SU-DHL-6 (cell line): ENCODE measurements around the gene PXMP4.

ENCODE experiments used
- H2AFZ ChIP-seq: fragments of 200-600 bp; sonication (generic); 2 replicates; pipeline ENCODE4 v1.6.1; 2014; ENCODE audit warnings: low read depth, mild to moderate bottlenecking, moderate library complexity, mixed read lengths, antibody characterized with exemption, low read length; ENCODE audit not compliant: severe bottlenecking
- H3F3A ChIP-seq: fragments of 200-600 bp; shearing (Covaris generic); 2 replicates; pipeline ENCODE4 v1.6.0; 2016; ENCODE audit warnings: antibody characterized with exemption, mild to moderate bottlenecking; ENCODE audit not compliant: insufficient read depth
- H3K27ac ChIP-seq: fragments of 200-600 bp; sonication (generic); 2 replicates; pipeline ENCODE4 v1.5.1; 2016; ENCODE audit warnings: low read depth, mild to moderate bottlenecking, low read length, moderate library complexity, mixed read lengths
- H3K27me3 ChIP-seq: fragments of 200-600 bp; sonication (generic), shearing (Covaris generic); 2 replicates; pipeline ENCODE4 v1.6.0; 2014; ENCODE audit warnings: mild to moderate bottlenecking, low read length
- H3K36me3 ChIP-seq: fragments of 200-600 bp; sonication (generic); 2 replicates; pipeline ENCODE4 v1.6.1; 2014; ENCODE audit warnings: mild to moderate bottlenecking, low read length, mixed read lengths
- H3K4me2 ChIP-seq: fragments of 300-600, 200-600 bp; shearing (Covaris generic), sonication (generic); 2 replicates; pipeline ENCODE4 v1.6.0; 2014; ENCODE audit warnings: low read length, low read depth, mild to moderate bottlenecking; ENCODE audit not compliant: poor library complexity, severe bottlenecking
- H3K4me3 ChIP-seq: fragments of 200-600 bp; sonication (generic); 2 replicates; pipeline ENCODE4 v1.5.1; 2014; ENCODE audit warnings: antibody characterized with exemption, low read length, mild to moderate bottlenecking, mixed read lengths; ENCODE audit not compliant: insufficient read depth, poor library complexity, severe bottlenecking
- H3K79me2 ChIP-seq: fragments of 200-600 bp; sonication (generic); 2 replicates; pipeline ENCODE4 v1.6.1; 2014; ENCODE audit warnings: mild to moderate bottlenecking, low read length, moderate library complexity; ENCODE audit not compliant: insufficient read depth
- H3K9ac ChIP-seq: fragments of 200-600 bp; sonication (generic); 2 replicates; pipeline ENCODE4 v1.7.0; 2014; ENCODE audit warnings: mild to moderate bottlenecking, low read length
- H3K9me2 ChIP-seq: fragments of 200-600 bp; sonication (generic); replicated peaks from 2 replicates; pipeline ENCODE4 v1.6.1; 2014; ENCODE audit warnings: low read length; ENCODE audit not compliant: insufficient read depth
- H3K9me3 ChIP-seq: fragments of 200-600 bp; sonication (generic); 2 replicates; pipeline ENCODE4 v1.6.1; 2014; ENCODE audit warnings: low read length, mixed read lengths; ENCODE audit not compliant: insufficient read depth
- H4K20me1 ChIP-seq: fragments of 200-600 bp; sonication (generic); 2 replicates; pipeline ENCODE4 v1.6.1; 2014; ENCODE audit warnings: low read depth, mild to moderate bottlenecking, antibody characterized with exemption, low read length, moderate library complexity, mixed read lengths
- CTCF ChIP-seq: fragments of 200-600 bp; sonication (generic); IDR thresholded peaks from one replicate; pipeline ENCODE4 v1.5.1; 2017; ENCODE audit warnings: antibody characterized with exemption, mild to moderate bottlenecking, low read length, moderate library complexity; ENCODE audit not compliant: insufficient read depth, poor library complexity, severe bottlenecking
- EZH2phosphoT487 ChIP-seq: fragments of 200-600 bp; sonication (generic), shearing (Covaris generic); conservative IDR thresholded peaks from 2 replicates; pipeline ENCODE4 v1.6.1; 2018; ENCODE audit warnings: mild to moderate bottlenecking, antibody characterized with exemption, low read length, moderate library complexity, mixed read lengths

The PXMP4 gene

GRCh38 chr20:33716498-33716897 lies 3.6 kb downstream of the PXMP4 start:
- H2AFZ ChIP-seq, result no peak overlapping the region
- no peak overlapping the region for H3K9ac ChIP-seq
- TF ChIP-seq EZH2phosphoT487 (no peak), CTCF (no peak)
- no peaks in the 10 kb centered on the region for H3K27me3 ChIP-seq
- 0 out of 2 replicates have a peak, but pooled peaks cover 2% of the 10 kb centered on the region for H3F3A ChIP-seq
- H3K36me3 ChIP-seq, result no peaks in the 10 kb centered on the region
- H4K20me1 ChIP-seq, result no peaks in the 10 kb centered on the region
- H3K79me2 ChIP-seq, result peaks cover 21% of the 10 kb centered on the region; the same call in 1 of the 2 replicates
- no peak overlapping the region for H3K27ac ChIP-seq
- no peak overlapping the region for H3K4me3 ChIP-seq
- H3K4me2 ChIP-seq, result no peak overlapping the region
- no peaks in the 10 kb centered on the region for H3K9me3 ChIP-seq
- H3K9me2 ChIP-seq, result no peaks in the 10 kb centered on the region

- no peak overlapping the region for H2AFZ ChIP-seq
- H3K27ac ChIP-seq, result no peak overlapping the region
- H3K4me3 ChIP-seq, result no peak overlapping the region
- peaks cover 10% of the 10 kb centered on the region; the same call in 1 of the 2 replicates for H3K79me2 ChIP-seq
- H4K20me1 ChIP-seq, result no peaks in the 10 kb centered on the region
- no peaks in the 10 kb centered on the region for H3K27me3 ChIP-seq
- TF ChIP-seq CTCF, result no peak
- TF ChIP-seq EZH2phosphoT487, result no peak
- H3K9ac ChIP-seq, result no peak overlapping the region
- no peaks in the 10 kb centered on the region for H3K36me3 ChIP-seq
- H3K9me3 ChIP-seq, result no peaks in the 10 kb centered on the region
- no peaks in the 10 kb centered on the region for H3K9me2 ChIP-seq
- H3F3A ChIP-seq, result peaks cover 5% of the 10 kb centered on the region; the same call in 1 of the 2 replicates
- no peak overlapping the region for H3K4me2 ChIP-seq
These were observed 6.2 kb downstream of the PXMP4 start for GRCh38 chr20:33713865-33714367.

- no peak overlapping the region for H2AFZ ChIP-seq
- H3K9me3 ChIP-seq, result no peaks in the 10 kb centered on the region
- H3K9ac ChIP-seq, result no peak overlapping the region
- no peak overlapping the region for H3K4me2 ChIP-seq
- no peak overlapping the region for H3K27ac ChIP-seq
- TF ChIP-seq CTCF, result no peak
- TF ChIP-seq EZH2phosphoT487, result no peak
- peaks cover 5% of the 10 kb centered on the region; the same call in 1 of the 2 replicates for H3F3A ChIP-seq
- H4K20me1 ChIP-seq, result no peaks in the 10 kb centered on the region
- no peak overlapping the region for H3K4me3 ChIP-seq
- no peaks in the 10 kb centered on the region for H3K9me2 ChIP-seq
- H3K36me3 ChIP-seq, result no peaks in the 10 kb centered on the region
- peaks cover 1% of the 10 kb centered on the region; the same call in 1 of the 2 replicates for H3K79me2 ChIP-seq
- no peaks in the 10 kb centered on the region for H3K27me3 ChIP-seq
These were observed 8.7 kb downstream of the PXMP4 start for GRCh38 chr20:33711446-33711738.
